ENCODE data around the gene KDM5C.

Gene KDM5C

GRCh38 chrX:53260836-53261235 is 35.8 kb upstream of the KDM5C start:
- in situ Hi-C loops (cut with HindIII; ENCODE audit: low pct_ligation_motif_present, low sequenced_read_pairs) = no loop called here
- no peak overlapping the region for H3K27ac ChIP-seq
- TF ChIP-seq CTCF (IDR thresholded peaks at IDR 0.05; ENCODE audit: low read depth, low read length, missing control alignments) = no peak
- no peaks in the 10 kb centered on the region for H3K36me3 ChIP-seq (replicated peaks)
- H3K27me3 ChIP-seq (replicated peaks) = no peaks in the 10 kb centered on the region
- no peak overlapping the region for H3K4me3 ChIP-seq (ENCODE audit: low read depth, low read length)
- no peak for DNase-seq

GRCh38 chrX:53257670-53258423 is 32.8 kb upstream of the KDM5C start:
- no peak for TF ChIP-seq CTCF (IDR thresholded peaks at IDR 0.05; ENCODE audit: low read depth, low read length, missing control alignments)
- Histone ChIP-seq H3K27ac (no peak overlapping the region), H3K4me3 (ENCODE audit: low read depth, low read length) (no peak overlapping the region), H3K27me3 (replicated peaks) (no peaks in the 10 kb centered on the region), H3K36me3 (replicated peaks) (no peaks in the 10 kb centered on the region)
- in situ Hi-C loops (cut with HindIII; ENCODE audit: low pct_ligation_motif_present, low sequenced_read_pairs) = no loop called here
- no peak for DNase-seq

DNA sequence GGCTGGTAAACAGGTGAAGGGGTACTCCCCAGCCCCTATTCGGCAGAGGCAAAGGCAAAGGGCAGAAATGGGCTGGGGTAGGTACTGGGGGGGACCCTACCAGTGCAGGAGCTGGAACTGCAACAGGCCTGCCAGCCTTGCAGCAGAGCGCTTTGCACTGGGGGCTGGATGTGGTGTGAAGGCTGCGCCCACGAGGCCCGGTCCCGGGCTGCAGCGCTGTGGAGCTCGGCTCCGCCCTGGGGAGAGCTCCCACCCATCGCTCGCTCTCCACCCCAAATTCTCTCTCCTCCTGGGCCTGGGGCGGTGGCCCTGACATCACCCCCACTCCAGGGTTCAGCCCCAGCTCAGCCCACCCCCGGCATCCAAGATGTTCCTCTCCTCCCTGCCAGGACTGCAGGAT is 32.2 kb upstream of the KDM5C start:
- in situ Hi-C loops (cut with HindIII; ENCODE audit: low pct_ligation_motif_present, low sequenced_read_pairs) = no loop called here
- H3K4me3 ChIP-seq (ENCODE audit: low read depth, low read length) = no peak overlapping the region
- TF ChIP-seq CTCF (IDR thresholded peaks at IDR 0.05; ENCODE audit: low read depth, low read length, missing control alignments) = no peak
- DNase-seq = no peak
- H3K27me3 ChIP-seq (replicated peaks) = no peaks in the 10 kb centered on the region
- H3K36me3 ChIP-seq (replicated peaks) = no peaks in the 10 kb centered on the region
- H3K27ac ChIP-seq = no peak overlapping the region

- in situ Hi-C loops (cut with HindIII; ENCODE audit: low pct_ligation_motif_present, low sequenced_read_pairs) = no loop called here
- no peak for TF ChIP-seq CTCF (IDR thresholded peaks at IDR 0.05; ENCODE audit: low read depth, low read length, missing control alignments)
- H3K27ac ChIP-seq = no peak overlapping the region
- H3K27me3 ChIP-seq (replicated peaks) = no peaks in the 10 kb centered on the region
- no peak overlapping the region for H3K4me3 ChIP-seq (ENCODE audit: low read depth, low read length)
- DNase-seq = no peak
- H3K36me3 ChIP-seq (replicated peaks) = no peaks in the 10 kb centered on the region
These were observed 31.5 kb upstream of the KDM5C start for GRCh38 chrX:53256446-53257041.

GRCh38 chrX:53255738-53256191 is 30.8 kb upstream of the KDM5C start:
- H3K4me3 ChIP-seq (ENCODE audit: low read depth, low read length) = no peak overlapping the region
- no peaks in the 10 kb centered on the region for H3K27me3 ChIP-seq (replicated peaks)
- in situ Hi-C loops (cut with HindIII; ENCODE audit: low pct_ligation_motif_present, low sequenced_read_pairs) = no loop called here
- no peak overlapping the region for H3K27ac ChIP-seq
- no peaks in the 10 kb centered on the region for H3K36me3 ChIP-seq (replicated peaks)
- no peak for DNase-seq
- TF ChIP-seq CTCF (IDR thresholded peaks at IDR 0.05; ENCODE audit: low read depth, low read length, missing control alignments) = no peak
